Activated T-helper 17 cell treated with anti-CD3 and anti-CD28 coated beads, Interleukin-2, amount 50 U/mL, for 72 hours (primary cell): ENCODE results near the gene HJURP. TPM values are rescaled to one million over a fixed set of nuclear protein-coding genes. Genes with fewer than 3 reads are reported as not detected.

Experiments
- ATAC-seq: fragments of 150-1000 bp; cut with Tn5 transposase; replicated peaks from 2 replicates; pipeline ENCODE4 v1.10.0; 2021; ENCODE audit warnings: mild to moderate bottlenecking, moderate library complexity
- H3K27ac Mint-ChIP-seq: one replicate; pipeline ENCODE4 v1.8.0; 2022; ENCODE audit warnings: mixed read lengths
- H3K27me3 Mint-ChIP-seq: one replicate; pipeline ENCODE4 v1.8.0; 2022; ENCODE audit warnings: mixed read lengths
- H3K36me3 Mint-ChIP-seq: one replicate; pipeline ENCODE4 v1.8.0; 2022; ENCODE audit warnings: low read depth, mild to moderate bottlenecking, mixed read lengths
- H3K4me1 Mint-ChIP-seq: one replicate; pipeline ENCODE4 v1.8.0; 2022; ENCODE audit warnings: mixed read lengths
- H3K4me3 Mint-ChIP-seq: one replicate; pipeline ENCODE4 v1.8.0; 2022; ENCODE audit warnings: mild to moderate bottlenecking, mixed read lengths
- H3K9me3 Mint-ChIP-seq: one replicate; pipeline ENCODE4 v1.8.0; 2022; ENCODE audit warnings: mixed read lengths
- total RNA-seq, 2 donors: library from RNA; stranded (reverse); gene quantifications; one replicate each; pipeline ENCODE4 v1.2.3, GENCODE V29; 2022

The HJURP gene
- total RNA-seq, 2 donors from 2014 or later: 90.4 to 147 TPM

DNA sequence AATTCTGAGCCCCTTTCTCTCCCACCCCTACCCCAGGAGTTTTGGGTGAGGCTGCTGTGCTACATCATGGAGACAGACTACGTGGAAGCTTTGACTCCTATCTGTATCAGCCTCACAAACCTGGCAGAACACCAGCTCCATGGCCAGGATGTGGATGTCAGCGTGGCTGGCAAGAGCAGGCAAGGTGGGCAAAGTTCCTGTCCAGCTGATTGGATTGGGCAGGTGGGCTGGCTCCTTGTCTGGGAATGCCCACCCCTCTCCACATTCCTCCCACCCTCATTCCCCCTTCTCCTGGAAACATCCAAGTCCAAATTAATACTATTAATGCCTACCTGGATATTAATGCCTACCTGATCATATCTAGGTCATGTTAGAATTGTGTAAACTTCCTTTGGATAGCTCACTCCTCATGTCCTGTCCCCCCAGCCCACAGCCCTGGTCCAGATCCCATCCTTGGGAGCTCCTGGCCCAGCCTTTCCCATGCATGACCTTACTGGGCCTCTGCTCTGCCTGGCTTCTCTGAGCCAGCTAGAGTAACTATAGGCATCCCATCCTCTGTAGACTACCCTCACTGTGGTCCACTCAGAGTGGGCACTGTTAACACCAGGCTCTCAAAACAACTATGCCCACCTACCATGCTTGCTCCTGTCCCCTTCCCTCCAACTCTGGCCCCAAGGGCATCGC is 52.1 kb downstream of the HJURP start:
- Mint-ChIP-seq H3K9me3 (no peaks in the 10 kb centered on the region), H3K27me3 (peaks cover 20% of the 10 kb centered on the region), H3K4me1 (no peaks in the 10 kb centered on the region), H3K27ac (no peak overlapping the region), H3K36me3 (no peaks in the 10 kb centered on the region), H3K4me3 (no peak overlapping the region)
- no peak for ATAC-seq

DNA sequence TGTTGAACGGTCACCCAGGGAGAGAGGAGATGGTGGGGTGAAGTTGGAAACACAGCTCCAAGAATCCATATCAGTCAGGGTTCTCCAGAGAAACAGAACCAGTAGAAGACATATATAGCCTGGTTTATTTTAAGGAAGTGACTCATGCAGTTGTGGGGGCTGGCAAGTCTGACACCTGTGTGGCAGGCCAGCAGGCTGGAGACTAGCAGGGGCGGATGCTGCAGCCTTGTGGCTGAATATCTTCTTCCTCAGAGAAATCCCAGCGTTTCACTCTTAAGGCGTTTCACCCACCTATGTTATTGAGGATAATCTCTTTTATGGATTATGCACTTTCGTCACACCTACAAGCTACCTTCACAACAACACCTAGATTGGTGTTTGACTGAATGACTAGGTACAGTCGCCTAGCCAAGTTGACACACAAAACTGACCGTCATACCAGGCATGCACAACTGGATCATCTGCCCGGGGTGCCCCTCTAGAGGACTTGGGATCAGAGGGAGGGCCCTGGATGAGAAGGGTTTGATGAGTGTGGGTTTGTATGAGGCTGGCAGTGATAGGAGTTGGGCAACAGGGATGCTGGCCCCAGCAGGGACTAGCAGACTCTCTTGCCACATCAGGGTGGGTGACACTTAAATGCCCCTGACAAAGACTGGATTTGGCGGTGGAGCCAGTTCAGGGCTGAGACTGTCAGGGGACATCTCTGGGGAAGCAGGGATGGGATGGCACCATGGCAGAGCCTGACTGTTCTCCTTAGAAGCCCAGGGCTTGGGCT is 52.8 kb downstream of the HJURP start:
- no peak overlapping the region for H3K27ac Mint-ChIP-seq
- H3K4me1 Mint-ChIP-seq: no peaks in the 10 kb centered on the region
- no peaks in the 10 kb centered on the region for H3K9me3 Mint-ChIP-seq
- no peak overlapping the region for H3K4me3 Mint-ChIP-seq
- peaks cover 20% of the 10 kb centered on the region for H3K27me3 Mint-ChIP-seq
- ATAC-seq: no peak
- H3K36me3 Mint-ChIP-seq: no peaks in the 10 kb centered on the region

- peaks cover 20% of the 10 kb centered on the region for H3K27me3 Mint-ChIP-seq
- no peaks in the 10 kb centered on the region for H3K36me3 Mint-ChIP-seq
- no peaks in the 10 kb centered on the region for H3K4me1 Mint-ChIP-seq
- no peaks in the 10 kb centered on the region for H3K9me3 Mint-ChIP-seq
- H3K27ac Mint-ChIP-seq: no peak overlapping the region
- H3K4me3 Mint-ChIP-seq: no peak overlapping the region
- no peak for ATAC-seq
Measured at GRCh38 chr2:233800208-233800607, 54.1 kb downstream of the HJURP start.

- no peak overlapping the region for H3K4me3 Mint-ChIP-seq
Measured at GRCh38 chr2:233799716-233800115, 54.6 kb downstream of the HJURP start.

GRCh38 chr2:233799087-233799665 is 55.2 kb downstream of the HJURP start:
- H3K27ac Mint-ChIP-seq: no peak overlapping the region
- no peak for ATAC-seq

More at GRCh38 chr2:233799716-233800115, 54.6 kb downstream of the HJURP start:
- Mint-ChIP-seq H3K9me3 (no peaks in the 10 kb centered on the region), H3K27ac (no peak overlapping the region), H3K36me3 (no peaks in the 10 kb centered on the region), H3K27me3 (peaks cover 20% of the 10 kb centered on the region), H3K4me1 (no peaks in the 10 kb centered on the region)
- ATAC-seq: no peak

GRCh38 chr2:233798335-233799086 is 55.8 kb downstream of the HJURP start:
- no peak for ATAC-seq
- Mint-ChIP-seq H3K27ac (no peak overlapping the region), H3K4me3 (no peak overlapping the region), H3K36me3 (no peaks in the 10 kb centered on the region), H3K27me3 (peaks cover 16% of the 10 kb centered on the region), H3K4me1 (no peaks in the 10 kb centered on the region), H3K9me3 (no peaks in the 10 kb centered on the region)

More at GRCh38 chr2:233799087-233799665, 55.2 kb downstream of the HJURP start:
- H3K27me3 Mint-ChIP-seq: peaks cover 17% of the 10 kb centered on the region
- no peak overlapping the region for H3K4me3 Mint-ChIP-seq
- H3K9me3 Mint-ChIP-seq: no peaks in the 10 kb centered on the region
- no peaks in the 10 kb centered on the region for H3K36me3 Mint-ChIP-seq
- H3K4me1 Mint-ChIP-seq: no peaks in the 10 kb centered on the region

GRCh38 chr2:233796254-233796653 is 58.1 kb downstream of the HJURP start:
- H3K4me3 Mint-ChIP-seq: no peak overlapping the region
- no peak overlapping the region for H3K27ac Mint-ChIP-seq
- H3K27me3 Mint-ChIP-seq: peaks cover 8% of the 10 kb centered on the region
- H3K4me1 Mint-ChIP-seq: no peaks in the 10 kb centered on the region
- no peaks in the 10 kb centered on the region for H3K36me3 Mint-ChIP-seq
- no peaks in the 10 kb centered on the region for H3K9me3 Mint-ChIP-seq
- ATAC-seq: no peak

GRCh38 chr2:233795735-233796171 is 58.6 kb downstream of the HJURP start:
- Mint-ChIP-seq H3K4me3 (no peak overlapping the region), H3K27me3 (peaks cover 8% of the 10 kb centered on the region), H3K36me3 (no peaks in the 10 kb centered on the region), H3K9me3 (no peaks in the 10 kb centered on the region), H3K4me1 (no peaks in the 10 kb centered on the region), H3K27ac (no peak overlapping the region)
- ATAC-seq: no peak

GRCh38 chr2:233794128-233794658 is 60.1 kb downstream of the HJURP start:
- Mint-ChIP-seq H3K4me1 (no peaks in the 10 kb centered on the region), H3K9me3 (no peaks in the 10 kb centered on the region), H3K27ac (no peak overlapping the region), H3K27me3 (peaks cover 8% of the 10 kb centered on the region), H3K4me3 (no peak overlapping the region), H3K36me3 (no peaks in the 10 kb centered on the region)
- ATAC-seq: no peak

GRCh38 chr2:233793465-233794127 is 60.7 kb downstream of the HJURP start:
- Mint-ChIP-seq H3K27me3 (peaks cover 8% of the 10 kb centered on the region), H3K4me3 (no peak overlapping the region), H3K9me3 (no peaks in the 10 kb centered on the region), H3K27ac (no peak overlapping the region), H3K4me1 (no peaks in the 10 kb centered on the region), H3K36me3 (no peaks in the 10 kb centered on the region)
- no peak for ATAC-seq

- no peaks in the 10 kb centered on the region for H3K9me3 Mint-ChIP-seq
- no peaks in the 10 kb centered on the region for H3K4me1 Mint-ChIP-seq
- ATAC-seq: no peak
Measured at GRCh38 chr2:233792720-233793119, 61.6 kb downstream of the HJURP start.

GRCh38 chr2:233791883-233792329 is 62.4 kb downstream of the HJURP start:
- no peaks in the 10 kb centered on the region for H3K36me3 Mint-ChIP-seq
- no peaks in the 10 kb centered on the region for H3K4me1 Mint-ChIP-seq
- no peaks in the 10 kb centered on the region for H3K27me3 Mint-ChIP-seq
- H3K9me3 Mint-ChIP-seq: no peaks in the 10 kb centered on the region
- no peak overlapping the region for H3K4me3 Mint-ChIP-seq
- ATAC-seq: no peak
- no peak overlapping the region for H3K27ac Mint-ChIP-seq

More at GRCh38 chr2:233792720-233793119, 61.6 kb downstream of the HJURP start:
- Mint-ChIP-seq H3K4me3 (no peak overlapping the region), H3K36me3 (no peaks in the 10 kb centered on the region), H3K27me3 (peaks cover under 1% of the 10 kb centered on the region), H3K27ac (no peak overlapping the region)

- Mint-ChIP-seq H3K27me3 (peaks cover 2% of the 10 kb centered on the region), H3K27ac (no peak overlapping the region), H3K4me3 (no peak overlapping the region), H3K36me3 (no peaks in the 10 kb centered on the region), H3K4me1 (no peaks in the 10 kb centered on the region), H3K9me3 (peaks cover 1% of the 10 kb centered on the region)
- no peak for ATAC-seq
Measured at GRCh38 chr2:233791151-233791882, 63.0 kb downstream of the HJURP start.
